ENCODE data around the gene FAM72C.
"Not testable (repeated sequence)": the region's sequence is repeated elsewhere in the genome, so short reads cannot be mapped to it uniquely, and the experiment has no call there.

The FAM72C gene

DNA sequence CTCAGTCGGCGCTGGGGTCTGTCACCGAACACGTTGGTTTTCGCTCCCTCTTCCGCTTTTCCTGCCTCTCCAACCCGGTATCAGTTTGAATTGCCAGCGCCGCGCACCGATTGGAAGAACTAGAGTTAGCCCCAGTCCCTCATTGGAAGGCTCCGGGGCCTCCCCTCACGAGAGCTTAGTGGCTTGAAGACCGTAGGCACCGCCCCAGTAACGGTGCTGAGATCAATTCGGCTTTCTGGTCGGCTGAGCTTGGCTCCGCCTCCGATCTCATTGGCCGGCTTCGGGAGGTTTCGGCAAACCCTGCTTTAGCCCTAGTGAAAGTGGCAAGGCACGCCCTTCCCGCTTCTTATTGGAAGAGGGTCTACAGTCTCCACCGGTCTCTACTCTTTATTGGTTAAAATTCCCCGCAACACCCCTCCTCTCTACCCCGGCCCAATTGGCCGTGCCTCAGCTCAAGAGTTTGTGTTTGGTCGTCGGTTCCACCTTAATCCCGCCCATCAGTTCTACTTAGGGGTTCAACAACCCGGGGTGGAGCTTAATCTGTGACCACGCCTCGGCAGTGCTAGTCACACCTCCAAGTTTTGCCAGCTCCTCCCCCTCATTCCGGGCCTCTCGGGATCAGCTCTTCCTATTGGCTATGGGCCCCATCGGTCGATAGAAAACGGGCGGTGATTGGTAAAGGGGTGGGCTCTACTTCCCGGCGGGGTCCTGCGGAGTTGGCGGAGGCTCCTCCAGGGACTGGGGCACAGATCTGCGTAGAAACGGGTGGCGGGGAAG, at the start of gene FAM72C:
Gene FAM72C, minus strand, starts transcription at position 63 of the 777 bp plus-strand sequence. CDS start 845 bp downstream, outside the sequence.
- not testable (repeated sequence) for DNase-seq

DNA sequence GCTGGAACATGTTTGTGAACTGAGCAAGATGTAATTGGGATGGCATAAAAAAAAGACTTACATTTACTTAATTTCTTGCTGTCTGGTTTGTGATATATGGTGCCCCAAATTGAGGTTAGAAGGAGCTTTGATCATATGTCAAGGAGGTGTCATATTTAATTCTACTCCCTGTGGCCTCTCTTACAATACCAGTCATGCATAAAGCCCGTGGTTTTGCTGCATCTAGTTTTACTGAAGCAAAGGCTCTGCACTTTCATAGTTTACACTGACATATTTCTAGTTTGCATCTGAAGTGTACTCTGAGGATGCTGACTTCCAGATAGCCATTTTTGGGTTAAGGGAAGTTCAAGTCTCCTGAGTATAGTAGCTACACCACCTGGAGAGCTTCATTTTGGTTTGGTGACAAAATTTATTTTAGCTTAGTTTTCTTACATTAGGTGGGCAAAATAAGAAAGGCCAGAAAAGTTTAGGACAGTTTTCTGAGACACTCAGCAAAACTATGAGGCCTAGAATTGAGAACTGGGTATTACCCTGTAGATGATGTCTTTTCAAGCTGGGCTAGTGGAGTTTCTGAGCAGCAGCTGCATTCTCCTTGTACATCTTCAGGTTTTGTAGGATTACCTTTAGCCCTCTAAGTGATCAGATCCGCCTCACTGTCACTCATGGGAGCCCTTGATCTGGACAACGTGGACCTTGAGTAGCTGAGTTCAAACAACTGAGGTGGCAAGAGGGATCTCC, 48.4 kb upstream of the FAM72C start:
- not testable (repeated sequence) for DNase-seq

DNA sequence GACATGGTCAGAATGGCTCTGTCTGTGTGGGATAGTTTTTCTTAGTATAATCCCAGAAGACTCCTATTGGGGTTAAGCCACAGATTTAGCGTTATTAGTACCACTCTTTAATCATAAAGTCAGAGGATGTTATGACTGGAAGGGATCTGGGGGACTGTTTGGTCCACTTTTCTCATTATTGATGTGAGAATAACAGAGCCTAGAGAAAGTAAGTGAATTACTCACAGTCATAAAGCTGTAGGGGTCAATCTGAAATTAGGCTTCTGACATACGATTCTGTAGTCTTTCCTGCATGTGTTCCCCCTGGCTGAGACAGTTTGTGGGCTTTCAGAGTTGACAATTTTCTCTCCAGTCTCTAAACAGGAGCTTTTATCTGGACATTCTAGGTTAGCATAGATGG, 47.3 kb upstream of the FAM72C start:
- DNase-seq: not testable (repeated sequence)

DNA sequence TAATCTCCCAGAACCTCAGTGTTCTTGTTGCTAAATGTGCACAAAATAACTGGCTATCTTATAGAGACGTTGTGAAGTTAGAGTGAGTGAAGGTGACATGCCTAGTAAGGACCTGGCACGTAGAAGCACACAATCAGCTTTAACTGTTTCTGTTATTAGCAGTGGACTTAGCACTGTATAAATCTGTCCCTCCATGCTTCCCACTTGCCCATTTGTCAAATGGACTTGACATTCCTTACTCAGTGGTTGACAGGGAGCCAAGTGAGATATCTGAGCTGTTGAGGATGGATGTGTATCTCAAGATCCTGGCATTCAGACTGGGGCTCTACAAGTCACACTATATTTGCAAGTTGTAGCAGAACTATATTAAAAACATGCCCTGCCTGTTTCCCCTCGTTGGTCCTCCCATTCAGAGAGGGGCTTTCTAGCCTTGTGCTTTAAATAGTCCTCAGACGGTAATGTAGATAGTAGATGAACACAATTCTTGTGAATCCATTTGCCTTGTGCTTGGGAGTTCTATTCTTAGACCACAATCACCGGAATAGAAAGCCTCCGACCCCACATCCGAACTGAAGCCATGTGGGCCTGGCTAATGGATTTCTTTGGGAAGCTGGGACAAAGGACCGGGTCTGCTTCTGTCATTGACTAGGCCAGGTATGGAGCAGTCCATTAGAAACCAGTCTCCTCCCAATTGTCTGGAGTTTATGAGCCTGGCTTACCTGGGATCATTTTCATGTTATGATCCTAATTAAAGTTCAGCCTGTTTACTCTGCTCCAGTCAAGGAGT, 43.6 kb upstream of the FAM72C start:
- not testable (repeated sequence) for DNase-seq

DNA sequence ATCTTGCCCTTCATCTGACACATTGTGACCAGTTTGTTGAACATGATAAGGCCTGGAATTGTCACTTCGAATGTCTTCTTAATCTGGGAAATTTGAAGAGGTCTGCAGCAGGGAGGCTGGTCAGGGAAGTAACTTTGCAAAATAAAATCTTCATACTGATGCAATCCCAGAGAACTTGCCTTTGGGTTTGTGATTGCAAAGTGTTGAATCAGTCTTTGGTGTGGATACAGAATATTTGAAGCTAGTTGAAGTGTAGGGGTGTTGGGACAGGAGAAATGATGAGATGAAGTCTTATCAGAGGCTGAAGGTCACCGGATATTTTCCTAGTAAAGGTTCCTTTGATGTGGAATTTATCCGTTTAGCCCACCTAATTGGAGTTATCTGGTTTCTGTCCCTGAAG, 42.7 kb upstream of the FAM72C start:
- not testable (repeated sequence) for DNase-seq

DNA sequence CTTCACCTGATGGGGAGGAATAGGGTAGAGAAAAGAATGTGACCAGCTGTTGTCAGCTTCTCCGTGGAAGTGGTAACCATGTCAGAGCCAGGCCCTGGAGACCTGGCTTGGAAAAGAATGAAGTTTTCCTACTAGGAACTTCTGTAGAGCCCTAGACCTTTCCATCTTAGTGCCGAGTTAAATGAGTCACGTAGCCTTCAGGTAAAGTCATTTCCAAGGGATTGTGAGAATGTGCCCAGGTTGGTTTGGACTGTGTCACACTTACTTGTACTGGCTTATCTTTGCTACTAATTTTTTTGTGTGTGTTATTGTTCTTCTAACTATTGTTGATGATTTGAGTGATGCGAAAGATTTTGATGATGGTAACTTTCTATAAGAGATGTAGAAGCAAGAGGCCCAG, 42.3 kb upstream of the FAM72C start:
- not testable (repeated sequence) for DNase-seq

DNA sequence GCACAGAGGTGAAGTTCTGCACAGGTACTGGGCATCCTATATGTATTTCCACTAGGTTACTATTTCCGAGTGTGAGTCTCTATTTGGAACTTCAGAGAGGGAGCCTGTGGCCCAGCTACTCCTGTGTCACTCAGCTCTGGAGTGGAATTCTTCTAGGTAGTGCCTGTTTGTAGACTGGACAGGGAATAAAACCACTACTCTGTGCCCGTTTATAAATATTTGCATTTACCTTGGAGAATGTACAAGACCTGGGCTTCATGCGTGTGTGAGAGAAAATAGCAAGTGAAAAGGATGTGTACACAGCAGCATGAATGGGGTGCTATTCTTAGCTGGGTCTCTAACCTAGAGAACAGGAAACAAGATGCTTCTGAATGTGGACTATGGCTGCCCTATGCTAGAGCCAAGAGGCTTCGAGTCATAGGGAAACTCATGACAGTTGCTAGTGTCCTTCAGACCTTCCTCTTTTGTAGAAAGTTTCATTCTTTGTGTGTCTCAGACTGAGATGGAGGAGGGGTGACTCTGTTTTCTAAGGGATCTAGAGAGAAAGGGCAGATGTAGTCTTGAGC, 40.5 kb upstream of the FAM72C start:
- DNase-seq: not testable (repeated sequence)

DNA sequence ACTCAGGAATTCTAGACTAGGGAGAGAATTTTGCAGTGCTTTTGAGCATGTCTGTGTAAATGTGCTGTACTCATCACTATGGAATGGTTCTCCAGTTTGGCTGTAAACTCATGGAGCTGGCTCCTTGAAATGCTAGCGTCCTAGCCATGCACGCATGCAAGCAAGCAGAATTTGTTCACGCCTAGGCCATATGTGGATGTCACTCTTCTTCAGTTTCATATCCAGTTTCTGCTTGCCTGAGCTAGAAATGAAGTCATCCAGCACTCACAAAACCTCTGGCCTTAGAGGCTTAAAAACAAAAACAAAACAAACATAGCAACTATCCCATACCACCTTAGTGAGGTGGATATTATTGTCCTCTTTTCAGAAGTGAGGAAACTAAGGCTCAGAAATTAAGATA, 37.6 kb upstream of the FAM72C start:
- not testable (repeated sequence) for DNase-seq

DNA sequence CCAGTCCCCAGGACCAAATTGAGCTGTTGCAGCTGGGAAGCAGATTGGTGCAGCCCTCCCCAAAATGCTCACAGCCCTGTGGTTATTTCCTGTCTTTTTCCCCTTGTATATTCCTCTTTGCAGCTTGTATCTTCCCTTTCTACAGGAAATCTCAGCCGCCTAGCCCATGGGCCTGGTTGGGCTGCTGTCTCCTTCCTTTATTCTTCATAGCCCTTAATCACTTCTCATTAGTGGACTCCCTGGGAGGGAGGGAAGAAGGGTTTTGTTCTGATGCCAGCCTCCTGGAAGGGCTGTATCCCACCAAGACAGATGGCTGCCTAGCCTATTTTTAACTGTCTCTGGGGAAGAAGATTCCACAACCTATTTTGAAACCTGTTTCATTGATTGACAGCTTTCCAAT, 32.5 kb upstream of the FAM72C start:
- not testable (repeated sequence) for DNase-seq

DNA sequence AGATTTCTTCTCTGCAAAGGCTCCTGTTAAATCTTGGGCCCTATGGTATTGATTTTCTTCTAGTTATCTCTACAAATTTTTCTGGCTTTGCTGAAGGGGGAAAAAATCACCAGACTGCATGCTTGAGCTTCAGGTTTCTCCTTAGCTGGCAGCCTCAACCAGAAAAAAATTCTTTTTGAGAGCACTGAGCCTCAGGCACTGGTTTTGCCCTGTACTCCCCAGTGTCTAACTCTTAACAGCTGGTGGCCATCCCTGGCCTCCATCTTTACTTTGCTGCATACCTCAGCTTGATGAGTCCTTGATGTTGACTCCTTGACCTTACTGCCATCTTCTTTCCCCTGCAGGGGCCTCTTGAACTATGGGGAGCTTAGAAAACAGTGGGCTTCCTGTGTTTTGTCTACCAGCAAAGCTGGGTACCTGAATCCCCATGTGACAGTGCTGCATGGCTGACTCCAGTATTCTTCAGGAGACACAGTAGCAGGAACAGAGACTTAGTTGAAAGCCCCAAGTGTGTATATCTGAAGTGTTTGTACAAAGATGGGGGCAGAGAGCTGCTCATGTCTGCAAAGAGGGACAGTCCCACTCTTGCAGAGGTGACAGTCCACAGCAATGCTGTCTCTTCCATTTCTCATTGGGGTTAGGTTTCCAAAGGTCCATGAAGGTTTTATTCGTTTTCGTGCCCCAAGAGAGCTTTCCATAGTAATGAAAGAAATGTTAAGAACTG, 31.7 kb upstream of the FAM72C start:
- DNase-seq: not testable (repeated sequence)

DNA sequence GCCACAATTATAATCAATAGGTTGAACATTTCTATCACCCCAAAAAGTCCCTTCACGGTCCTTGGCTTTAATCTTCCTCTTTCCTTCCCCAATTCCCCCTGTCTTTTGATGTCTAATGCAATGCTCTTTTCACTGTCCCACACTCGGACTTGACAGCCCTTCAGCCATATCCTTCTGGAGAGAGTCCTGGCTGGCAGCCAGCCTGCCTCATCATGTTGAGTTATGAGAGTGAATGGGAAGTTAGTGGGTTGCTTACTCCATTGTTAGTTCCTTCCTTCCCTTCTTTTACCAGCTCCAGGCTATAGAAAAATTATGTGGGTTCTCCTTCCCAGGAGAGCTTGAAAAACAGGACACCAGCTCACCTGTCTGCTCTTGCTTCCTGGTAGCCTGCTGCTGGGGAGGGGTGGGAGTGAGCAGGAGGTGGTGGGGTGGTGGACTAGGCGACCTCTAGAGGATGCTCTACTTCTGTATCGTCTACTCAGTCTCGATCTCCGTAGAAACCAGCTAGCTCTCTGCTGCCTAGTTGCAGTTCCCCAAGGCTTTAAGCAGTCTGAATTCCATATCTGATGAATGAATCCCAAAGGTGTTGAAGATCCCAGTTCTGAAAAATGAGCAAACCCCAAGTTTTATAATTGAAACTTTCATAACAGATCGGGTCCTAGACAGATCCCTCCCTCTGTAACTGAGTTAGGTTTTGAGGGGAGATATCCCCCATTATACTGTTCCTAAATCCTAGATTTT, 30.5 kb upstream of the FAM72C start:
- DNase-seq: not testable (repeated sequence)

DNA sequence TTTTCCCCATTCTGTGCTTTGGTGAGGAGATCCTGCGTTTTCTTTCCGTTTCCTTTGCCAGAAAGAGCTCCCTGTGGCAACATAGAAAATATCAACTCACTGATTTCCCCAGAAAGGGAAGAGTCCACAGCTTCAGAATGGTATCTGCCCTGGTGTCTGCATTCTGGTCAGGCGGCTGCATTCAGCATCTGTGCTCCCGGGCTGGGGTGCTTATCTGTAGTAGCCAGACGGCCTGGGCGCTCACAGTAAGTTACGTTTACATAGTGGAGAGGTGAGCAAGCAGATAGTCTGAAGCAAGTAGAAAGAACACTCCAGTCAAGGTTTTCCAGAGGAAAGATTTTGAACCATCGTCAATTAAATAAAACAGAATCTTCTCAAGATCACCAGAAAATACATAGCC, 29.3 kb upstream of the FAM72C start:
- DNase-seq: not testable (repeated sequence)

DNA sequence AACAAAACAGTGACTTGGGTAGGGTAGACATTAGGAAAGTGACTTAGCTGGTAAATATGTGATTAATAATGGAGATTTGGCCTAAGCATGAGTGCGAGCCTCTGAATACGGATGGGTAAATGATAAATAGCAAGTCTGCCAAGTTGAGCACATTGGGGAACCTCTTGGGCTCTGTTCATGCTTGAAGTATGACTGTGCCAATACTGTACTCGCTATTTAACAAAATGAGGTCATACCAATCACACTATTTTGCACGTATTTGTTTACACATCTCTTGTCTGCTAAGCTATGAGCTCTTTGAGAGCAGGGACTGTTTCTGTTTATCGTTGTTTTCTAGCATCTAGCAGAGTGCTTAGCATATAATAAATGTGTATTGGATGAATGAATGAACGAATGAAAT, 24.2 kb upstream of the FAM72C start:
- DNase-seq: not testable (repeated sequence)

DNA sequence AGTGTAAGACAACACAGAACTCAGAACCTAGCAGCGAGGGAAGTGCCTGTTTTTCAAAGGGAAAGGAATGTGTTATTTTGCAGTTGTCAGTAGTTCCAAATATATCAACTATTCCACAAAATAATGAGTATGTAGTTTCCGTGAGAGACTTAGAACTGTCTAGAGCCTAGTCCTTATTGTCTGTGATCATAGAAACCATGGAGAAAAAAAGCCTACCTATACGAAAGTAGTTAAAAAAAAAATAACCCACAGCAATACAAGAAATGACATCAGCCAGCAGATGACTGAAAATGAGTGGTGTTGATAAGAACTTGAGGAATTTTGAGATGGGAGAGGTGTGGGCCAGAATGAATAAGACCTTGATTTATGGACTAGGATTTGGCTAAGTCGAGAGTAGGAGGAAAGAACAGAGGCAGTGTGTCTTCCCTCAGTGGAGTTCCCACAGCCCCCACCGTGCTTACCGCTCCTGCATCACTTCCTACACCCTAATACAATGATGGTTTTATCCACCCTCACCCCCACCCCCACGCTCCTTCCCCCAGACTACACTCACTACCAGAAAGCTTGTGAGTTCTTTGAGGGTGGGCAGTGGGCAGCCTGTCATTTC, 21.6 kb upstream of the FAM72C start:
- DNase-seq: not testable (repeated sequence)

DNA sequence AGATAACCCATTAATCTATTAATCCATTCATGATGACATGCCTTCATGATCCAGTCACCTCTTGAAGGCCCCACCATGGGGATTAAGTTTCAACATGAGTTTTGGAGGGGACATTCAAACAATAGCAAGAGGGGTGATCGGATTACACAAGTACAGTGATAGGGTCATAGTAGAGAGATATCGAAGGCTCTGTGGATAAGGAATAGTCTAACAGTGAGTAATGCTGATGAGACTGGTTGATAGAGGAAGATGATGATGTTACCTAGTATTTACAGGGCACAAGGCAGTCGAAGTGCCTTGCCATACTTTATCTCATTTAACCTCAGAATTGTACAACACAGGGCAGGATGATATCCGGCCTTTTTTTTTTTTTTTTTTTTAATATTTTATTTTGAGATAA, 18.9 kb upstream of the FAM72C start:
- not testable (repeated sequence) for DNase-seq

DNA sequence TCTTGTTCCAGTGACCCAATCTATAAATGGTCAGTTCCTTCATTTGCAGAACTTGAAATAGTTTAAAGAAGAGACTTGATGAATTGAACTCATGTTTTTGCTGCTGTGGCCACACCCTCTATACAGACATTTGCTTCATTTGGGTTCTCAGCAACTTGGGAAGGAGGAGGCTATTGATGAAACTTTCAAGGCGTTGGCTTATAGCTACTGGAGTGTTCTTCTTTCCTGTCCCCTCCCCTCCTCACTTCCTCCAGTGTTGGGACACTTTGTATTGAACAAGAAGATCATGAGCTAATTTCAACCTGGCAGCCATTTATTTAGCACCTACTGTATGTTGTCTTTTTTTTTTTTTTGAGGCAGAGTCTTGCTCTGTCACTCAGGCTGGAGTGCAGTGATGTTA, 17.9 kb upstream of the FAM72C start:
- not testable (repeated sequence) for DNase-seq

DNA sequence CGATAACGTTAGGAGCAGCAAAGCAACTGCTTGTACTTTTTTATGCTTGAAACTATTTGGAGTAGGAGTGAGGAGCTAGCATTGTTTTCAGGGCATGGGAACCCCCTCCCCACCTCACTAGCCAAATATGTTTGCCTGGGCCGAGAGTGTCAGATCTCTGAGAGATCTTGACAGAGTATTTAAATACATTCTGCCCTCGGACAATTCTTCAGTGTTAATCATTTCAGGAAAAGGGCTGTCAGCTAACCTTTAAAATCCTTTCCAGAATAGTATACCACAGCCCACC, 17.6 kb upstream of the FAM72C start:
- DNase-seq: not testable (repeated sequence)

DNA sequence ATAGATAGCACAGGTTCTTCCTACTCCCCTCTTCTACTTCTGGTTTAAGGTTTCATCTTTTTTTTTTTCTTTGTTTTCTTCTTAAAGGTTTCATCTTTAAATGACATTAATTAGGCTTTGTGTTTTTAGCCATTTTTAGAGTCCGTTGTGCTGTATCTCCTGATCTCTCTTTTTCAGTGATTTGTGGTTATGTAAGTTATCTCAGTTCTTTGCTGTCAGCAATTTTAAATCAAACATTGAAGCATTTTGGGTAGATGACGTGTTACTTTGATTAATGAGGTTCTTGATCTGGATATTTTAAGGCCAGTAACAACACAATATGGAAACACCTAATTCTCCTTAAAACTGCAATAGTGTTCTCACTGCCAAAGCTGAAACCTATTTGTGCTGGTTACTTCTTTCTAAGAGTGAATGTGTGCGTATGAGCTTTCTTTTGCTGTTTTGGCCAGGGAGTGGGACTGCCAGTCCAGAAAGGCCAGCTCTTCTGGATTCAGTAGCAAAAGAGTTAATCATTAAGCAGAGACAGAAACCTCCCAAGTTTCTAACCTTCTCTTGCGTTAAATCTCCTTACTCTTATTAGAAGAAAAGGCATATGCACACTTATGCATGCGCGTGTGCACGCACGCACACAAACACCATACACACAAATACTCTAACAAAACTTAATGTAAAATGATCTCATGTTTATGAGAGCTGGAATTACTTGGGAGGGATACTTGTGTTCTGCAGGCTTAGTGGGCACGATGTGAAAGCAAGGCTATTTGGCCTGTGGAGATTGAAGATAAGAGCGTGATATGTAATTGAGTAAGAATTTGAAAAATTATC, 17.0 kb upstream of the FAM72C start:
- not testable (repeated sequence) for DNase-seq

DNA sequence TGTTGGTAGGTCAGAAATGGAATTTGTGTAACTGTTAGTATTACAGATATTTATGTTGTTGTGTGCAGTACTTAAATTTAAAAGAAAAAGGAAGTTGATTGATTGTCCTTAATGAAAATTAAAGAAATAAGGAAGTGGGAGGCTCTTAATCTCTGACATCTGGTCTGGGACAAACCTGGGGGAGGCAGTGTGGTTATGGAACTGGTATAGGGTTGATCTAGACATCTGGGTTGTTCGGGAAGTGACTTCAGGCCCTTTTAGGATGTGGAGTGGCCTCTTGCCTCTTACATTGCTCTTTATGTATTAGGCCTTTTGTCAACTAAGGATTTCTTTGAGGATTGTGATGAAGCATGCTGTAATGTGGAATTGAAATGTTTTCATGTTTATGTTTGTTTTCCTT, 16.1 kb upstream of the FAM72C start:
- DNase-seq: not testable (repeated sequence)
